HepG2 (cell line): ENCODE measurements around the gene DHX30. TPM values are rescaled to one million over a fixed set of nuclear protein-coding genes. Genes with fewer than 3 reads are reported as not detected.
A peak's percentile ranks its signal among the peaks of the same experiment; 100 is the strongest.

Experiments
- CREB1 ChIP-seq, 2 experiments: fragments of 450-650 bp in 1 of 2; IDR thresholded peaks; 2 replicates each; pipeline ENCODE4 v1.6.1; 2016 to 2017; ENCODE audit warnings: control low read depth in 1 of 2, mild to moderate bottlenecking in 1 of 2, missing compliant biosample characterization in 1 of 2, missing genetic modification characterization in 1 of 2
- DNMT1 ChIP-seq: sonication (generic); formaldehyde crosslinking; IDR thresholded peaks from 2 replicates; pipeline ENCODE4 v1.5.1; 2020; ENCODE audit warnings: mild to moderate bottlenecking, missing genetic modification reagents
- FLYWCH1 ChIP-seq: sonication (generic); formaldehyde crosslinking; IDR thresholded peaks from 2 replicates; pipeline ENCODE4 v1.8.1; 2023; ENCODE audit warnings: mild to moderate bottlenecking, missing genetic modification reagents
- FOXC1 ChIP-seq: sonication (generic); formaldehyde crosslinking; IDR thresholded peaks from 2 replicates; pipeline ENCODE4 v1.8.0; 2022; ENCODE audit warnings: mild to moderate bottlenecking, missing genetic modification reagents, borderline replicate concordance
- HMG20B ChIP-seq: conservative IDR thresholded peaks from 2 replicates; pipeline ENCODE4 v1.6.1; 2016; ENCODE audit warnings: missing genetic modification reagents, missing compliant biosample characterization
- HNRNPL ChIP-seq: fragments of 200-400 bp; formaldehyde crosslinking; IDR thresholded peaks from 2 replicates; pipeline ENCODE4 v1.6.1; 2017; ENCODE audit warnings: mild to moderate bottlenecking, low read depth, low read length
- JUND ChIP-seq: sonication (generic); formaldehyde crosslinking; IDR thresholded peaks from 2 replicates; pipeline ENCODE4 v1.8.0; 2022; ENCODE audit warnings: mild to moderate bottlenecking, missing genetic modification reagents
- KDM3A ChIP-seq: IDR thresholded peaks from 2 replicates; pipeline ENCODE4 v1.6.1; 2018; ENCODE audit warnings: low read depth, missing compliant biosample characterization
- MAFF ChIP-seq: IDR thresholded peaks from 2 replicates; pipeline ENCODE4 v1.6.1; 2011; ENCODE audit warnings: low read depth, low read length, improper control_type of control experiment
- PAWR ChIP-seq: sonication (generic); formaldehyde crosslinking; IDR thresholded peaks from 2 replicates; pipeline ENCODE4 v1.4.0; 2020; ENCODE audit warnings: missing genetic modification reagents, mild to moderate bottlenecking, borderline replicate concordance
- TEAD2 ChIP-seq: sonication (generic); formaldehyde crosslinking; IDR thresholded peaks from 2 replicates; pipeline ENCODE4 v1.9.0; 2021; ENCODE audit warnings: missing genetic modification reagents
- ZBTB3 ChIP-seq: sonication (generic); formaldehyde crosslinking; IDR thresholded peaks from 2 replicates; pipeline ENCODE4 v1.4.0; 2020; ENCODE audit warnings: low read depth, mild to moderate bottlenecking, moderate library complexity, missing genetic modification reagents, borderline replicate concordance
- ZFY ChIP-seq: sonication (generic); formaldehyde crosslinking; IDR thresholded peaks from 2 replicates; pipeline ENCODE4 v1.4.0; 2020; ENCODE audit warnings: missing genetic modification reagents
- ZNF614 ChIP-seq: IDR thresholded peaks from 2 replicates; pipeline ENCODE4 v1.6.1; 2018; ENCODE audit warnings: missing biosample characterization, missing genetic modification reagents, inconsistent platforms, borderline replicate concordance
- ZNF749 ChIP-seq: sonication (generic); formaldehyde crosslinking; IDR thresholded peaks from 2 replicates; pipeline ENCODE4 v1.8.0; 2022; ENCODE audit warnings: mild to moderate bottlenecking, missing genetic modification reagents, moderate library complexity, borderline replicate concordance
- ZNF776 ChIP-seq: sonication (generic); formaldehyde crosslinking; IDR thresholded peaks from 2 replicates; pipeline ENCODE4 v1.4.0; 2020; ENCODE audit warnings: mild to moderate bottlenecking, missing genetic modification reagents
- polyA plus RNA-seq, 8 experiments: library from polyadenylated mRNA; depleted of rRNA in 3 of 8; stranded (reverse) in 7 of 8; unstranded in 1 of 8; fragments of >200 nt; fragmentation: Illumina TruSeq in 4 of 8; extraction: Trizol in 4 of 8; gene quantifications; 2 replicates each; pipeline versions ENCODE4 v1.2.1 to v1.2.3, GENCODE V29; 2011 to 2016; ENCODE audit warnings: low read depth in 4 of 8, missing spikeins in 1 of 8, mixed read lengths in 1 of 8; ENCODE audit not compliant: insufficient read depth in 1 of 8
- total RNA-seq, 5 experiments: library from RNA; depleted of rRNA; stranded (reverse); fragments of >200 nt; fragmentation: Illumina TruSeq; extraction: Trizol; gene quantifications; 2 replicates each; pipeline ENCODE4 v1.2.3, GENCODE V29; 2016; ENCODE audit warnings: low read depth in 1 of 5
- TF ChIP-seq, protein P1 (sequence below): IDR thresholded peaks from 2 replicates; pipeline ENCODE4 v1.6.1; 2016
- TF ChIP-seq, protein P2 (sequence below): sonication (generic); formaldehyde crosslinking; IDR thresholded peaks from 2 replicates; pipeline ENCODE4 v1.4.0; 2020; ENCODE audit warnings: missing genetic modification reagents
- TF ChIP-seq, protein P3 (sequence below): sonication (generic); formaldehyde crosslinking; IDR thresholded peaks from 2 replicates; pipeline ENCODE4 v1.4.0; 2020; ENCODE audit warnings: missing genetic modification reagents
- TF ChIP-seq, protein P4 (sequence below): sonication (generic); formaldehyde crosslinking; IDR thresholded peaks from 2 replicates; pipeline ENCODE4 v1.5.0; 2020; ENCODE audit warnings: mild to moderate bottlenecking, missing genetic modification reagents
- TF ChIP-seq, protein P5 (sequence below): sonication (generic); formaldehyde crosslinking; IDR thresholded peaks from 2 replicates; pipeline ENCODE4 v1.8.0; 2022; ENCODE audit warnings: mild to moderate bottlenecking, missing genetic modification reagents

Gene DHX30
- total and polyA plus RNA-seq, 2 of the 13 experiments (the other 11 are each of a cell fraction or from before 2014, with no cell fraction given): 30.6 to 59.4 TPM

DNA sequence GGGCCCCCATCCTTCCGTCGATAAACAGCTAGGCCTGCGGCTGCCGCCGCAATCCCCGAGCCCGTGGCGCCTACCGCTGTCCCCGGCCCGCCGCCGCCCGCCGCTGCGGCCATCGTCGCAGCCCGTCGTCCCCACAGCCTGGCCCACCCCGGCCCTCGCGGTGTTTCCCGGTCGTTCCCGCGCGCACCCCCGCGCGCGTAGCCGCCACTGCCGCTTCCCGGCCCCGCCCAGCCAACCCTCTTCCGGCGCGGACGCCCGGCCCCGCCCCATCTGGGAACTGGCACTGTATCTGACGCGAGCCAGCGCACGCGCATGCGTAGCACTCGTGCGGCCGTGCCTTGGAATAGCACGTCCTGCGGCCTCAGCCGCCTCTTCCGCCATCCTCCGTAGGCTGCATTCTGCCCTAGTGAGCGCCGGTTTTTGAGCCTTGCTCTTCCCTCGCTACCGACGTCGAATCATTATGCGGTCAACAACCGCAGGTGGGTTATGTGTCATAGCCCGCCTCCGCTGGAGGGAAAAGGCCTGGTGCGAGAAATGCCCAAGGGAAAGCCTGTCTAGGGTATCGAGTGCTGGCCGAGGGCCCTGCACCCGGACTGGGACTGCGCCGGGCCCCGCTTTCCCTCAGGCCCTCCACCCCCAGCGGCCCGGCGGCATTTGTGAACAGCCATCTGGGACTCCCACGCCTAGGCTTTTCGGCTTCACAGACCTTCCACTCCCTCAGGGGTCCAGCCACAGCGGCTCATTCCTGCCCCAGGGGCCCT, 21.1 kb upstream of the DHX30 start, which contains the start of gene SMARCC1 (continued):
- peak; percentile 19; the same call in 1 of the 2 replicates for TF ChIP-seq DNMT1
- no peak for TF ChIP-seq HMG20B (CRISPR knock-in tag)
- TF ChIP-seq, protein P1, sequence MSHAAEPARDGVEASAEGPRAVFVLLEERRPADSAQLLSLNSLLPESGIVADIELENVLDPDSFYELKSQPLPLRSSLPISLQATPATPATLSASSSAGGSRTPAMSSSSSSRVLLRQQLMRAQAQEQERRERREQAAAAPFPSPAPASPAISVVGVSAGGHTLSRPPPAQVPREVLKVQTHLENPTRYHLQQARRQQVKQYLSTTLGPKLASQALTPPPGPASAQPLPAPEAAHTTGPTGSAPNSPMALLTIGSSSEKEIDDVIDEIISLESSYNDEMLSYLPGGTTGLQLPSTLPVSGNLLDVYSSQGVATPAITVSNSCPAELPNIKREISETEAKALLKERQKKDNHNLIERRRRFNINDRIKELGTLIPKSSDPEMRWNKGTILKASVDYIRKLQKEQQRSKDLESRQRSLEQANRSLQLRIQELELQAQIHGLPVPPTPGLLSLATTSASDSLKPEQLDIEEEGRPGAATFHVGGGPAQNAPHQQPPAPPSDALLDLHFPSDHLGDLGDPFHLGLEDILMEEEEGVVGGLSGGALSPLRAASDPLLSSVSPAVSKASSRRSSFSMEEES (CRISPR knock-in tag): 0 out of 2 replicates have a peak, but pooled peaks have one; percentile 14
- TF ChIP-seq, protein P2, sequence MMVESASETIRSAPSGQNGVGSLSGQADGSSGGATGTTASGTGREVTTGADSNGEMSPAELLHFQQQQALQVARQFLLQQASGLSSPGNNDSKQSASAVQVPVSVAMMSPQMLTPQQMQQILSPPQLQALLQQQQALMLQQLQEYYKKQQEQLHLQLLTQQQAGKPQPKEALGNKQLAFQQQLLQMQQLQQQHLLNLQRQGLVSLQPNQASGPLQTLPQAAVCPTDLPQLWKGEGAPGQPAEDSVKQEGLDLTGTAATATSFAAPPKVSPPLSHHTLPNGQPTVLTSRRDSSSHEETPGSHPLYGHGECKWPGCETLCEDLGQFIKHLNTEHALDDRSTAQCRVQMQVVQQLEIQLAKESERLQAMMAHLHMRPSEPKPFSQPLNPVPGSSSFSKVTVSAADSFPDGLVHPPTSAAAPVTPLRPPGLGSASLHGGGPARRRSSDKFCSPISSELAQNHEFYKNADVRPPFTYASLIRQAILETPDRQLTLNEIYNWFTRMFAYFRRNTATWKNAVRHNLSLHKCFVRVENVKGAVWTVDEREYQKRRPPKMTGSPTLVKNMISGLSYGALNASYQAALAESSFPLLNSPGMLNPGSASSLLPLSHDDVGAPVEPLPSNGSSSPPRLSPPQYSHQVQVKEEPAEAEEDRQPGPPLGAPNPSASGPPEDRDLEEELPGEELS: no peak; the same call in 1 of the 2 replicates
- TF ChIP-seq KDM3A (CRISPR knock-in tag): no peak
- TF ChIP-seq FLYWCH1: peak; percentile 86; the same call in 1 of the 2 replicates
- no peak for TF ChIP-seq ZNF614 (CRISPR knock-in tag)
- TF ChIP-seq JUND (CRISPR knock-in tag): no peak
- TF ChIP-seq FOXC1 (CRISPR knock-in tag): peak; percentile 80; the same call in 1 of the 2 replicates
- no peak for TF ChIP-seq TEAD2 (CRISPR knock-in tag)
- TF ChIP-seq MAFF: no peak
- no peak for TF ChIP-seq ZNF749
- TF ChIP-seq, protein P3, sequence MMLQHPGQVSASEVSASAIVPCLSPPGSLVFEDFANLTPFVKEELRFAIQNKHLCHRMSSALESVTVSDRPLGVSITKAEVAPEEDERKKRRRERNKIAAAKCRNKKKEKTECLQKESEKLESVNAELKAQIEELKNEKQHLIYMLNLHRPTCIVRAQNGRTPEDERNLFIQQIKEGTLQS: no peak
- no peak for TF ChIP-seq PAWR (CRISPR knock-in tag)
- TF ChIP-seq, protein P4, sequence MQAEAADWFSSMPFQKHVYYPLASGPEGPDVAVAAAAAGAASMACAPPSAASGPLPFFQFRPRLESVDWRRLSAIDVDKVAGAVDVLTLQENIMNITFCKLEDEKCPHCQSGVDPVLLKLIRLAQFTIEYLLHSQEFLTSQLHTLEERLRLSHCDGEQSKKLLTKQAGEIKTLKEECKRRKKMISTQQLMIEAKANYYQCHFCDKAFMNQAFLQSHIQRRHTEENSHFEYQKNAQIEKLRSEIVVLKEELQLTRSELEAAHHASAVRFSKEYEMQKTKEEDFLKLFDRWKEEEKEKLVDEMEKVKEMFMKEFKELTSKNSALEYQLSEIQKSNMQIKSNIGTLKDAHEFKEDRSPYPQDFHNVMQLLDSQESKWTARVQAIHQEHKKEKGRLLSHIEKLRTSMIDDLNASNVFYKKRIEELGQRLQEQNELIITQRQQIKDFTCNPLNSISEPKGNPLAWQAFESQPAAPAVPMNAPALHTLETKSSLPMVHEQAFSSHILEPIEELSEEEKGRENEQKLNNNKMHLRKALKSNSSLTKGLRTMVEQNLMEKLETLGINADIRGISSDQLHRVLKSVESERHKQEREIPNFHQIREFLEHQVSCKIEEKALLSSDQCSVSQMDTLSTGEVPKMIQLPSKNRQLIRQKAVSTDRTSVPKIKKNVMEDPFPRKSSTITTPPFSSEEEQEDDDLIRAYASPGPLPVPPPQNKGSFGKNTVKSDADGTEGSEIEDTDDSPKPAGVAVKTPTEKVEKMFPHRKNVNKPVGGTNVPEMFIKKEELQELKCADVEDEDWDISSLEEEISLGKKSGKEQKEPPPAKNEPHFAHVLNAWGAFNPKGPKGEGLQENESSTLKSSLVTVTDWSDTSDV (CRISPR knock-in tag): peak; percentile 87; the same call in 1 of the 2 replicates
- peak; percentile 68 for TF ChIP-seq ZNF776 (CRISPR knock-in tag)
- TF ChIP-seq, protein P5, sequence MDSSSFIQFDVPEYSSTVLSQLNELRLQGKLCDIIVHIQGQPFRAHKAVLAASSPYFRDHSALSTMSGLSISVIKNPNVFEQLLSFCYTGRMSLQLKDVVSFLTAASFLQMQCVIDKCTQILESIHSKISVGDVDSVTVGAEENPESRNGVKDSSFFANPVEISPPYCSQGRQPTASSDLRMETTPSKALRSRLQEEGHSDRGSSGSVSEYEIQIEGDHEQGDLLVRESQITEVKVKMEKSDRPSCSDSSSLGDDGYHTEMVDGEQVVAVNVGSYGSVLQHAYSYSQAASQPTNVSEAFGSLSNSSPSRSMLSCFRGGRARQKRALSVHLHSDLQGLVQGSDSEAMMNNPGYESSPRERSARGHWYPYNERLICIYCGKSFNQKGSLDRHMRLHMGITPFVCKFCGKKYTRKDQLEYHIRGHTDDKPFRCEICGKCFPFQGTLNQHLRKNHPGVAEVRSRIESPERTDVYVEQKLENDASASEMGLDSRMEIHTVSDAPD (CRISPR knock-in tag): no peak
- peak; percentile 95 for TF ChIP-seq ZFY (CRISPR knock-in tag)
- no peak for TF ChIP-seq ZBTB3 (CRISPR knock-in tag)
- TF ChIP-seq HNRNPL: 0 out of 2 replicates have a peak, but pooled peaks have one; percentile 24
- peak; percentile 57 for TF ChIP-seq CREB1 (IDR thresholded peaks at IDR 0.05)
- TF ChIP-seq CREB1 (CRISPR knock-in tag; IDR thresholded peaks at IDR 0.05): no peak
